Neural cell (in vitro differentiated cells): Measurements from ENCODE around the gene PDCD4.

ENCODE experiments used
- EP300 ChIP-seq: fragments of 450-650 bp; conservative IDR thresholded peaks from 2 replicates; pipeline ENCODE4 v1.6.1; 2014; ENCODE audit warnings: antibody characterized with exemption, mild to moderate bottlenecking, moderate library complexity; ENCODE audit not compliant: poor library complexity, severe bottlenecking
- POLR2AphosphoS5 ChIP-seq: IDR thresholded peaks from 2 replicates; pipeline ENCODE4 v1.6.1; 2012
- TF ChIP-seq, protein P1 (sequence below): fragments of 450-650 bp; IDR thresholded peaks from 2 replicates; pipeline ENCODE4 v1.5.1; 2014; ENCODE audit warnings: antibody characterized with exemption, mild to moderate bottlenecking, moderate library complexity; ENCODE audit not compliant: poor library complexity, severe bottlenecking

DNA sequence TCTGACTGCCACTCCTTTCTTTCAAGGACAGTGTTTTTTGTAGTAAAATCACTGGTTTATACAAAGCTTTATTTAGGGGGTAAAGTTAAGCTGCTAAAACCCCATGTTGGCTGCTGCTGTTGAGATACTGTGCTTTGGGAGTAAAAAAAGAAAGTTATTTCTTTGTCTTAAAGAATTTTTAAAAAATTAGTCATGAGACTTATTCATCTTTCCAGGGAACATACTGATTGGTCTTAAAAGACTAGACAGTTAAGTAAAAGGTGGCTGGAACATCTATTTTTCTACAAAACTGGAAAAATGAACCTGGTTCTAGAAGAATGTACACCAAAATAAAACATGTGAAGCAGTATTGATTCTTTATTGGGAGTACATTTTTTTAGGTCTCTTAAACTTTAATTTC, 26.7 kb downstream of the PDCD4 start:
- TF ChIP-seq, protein P1, sequence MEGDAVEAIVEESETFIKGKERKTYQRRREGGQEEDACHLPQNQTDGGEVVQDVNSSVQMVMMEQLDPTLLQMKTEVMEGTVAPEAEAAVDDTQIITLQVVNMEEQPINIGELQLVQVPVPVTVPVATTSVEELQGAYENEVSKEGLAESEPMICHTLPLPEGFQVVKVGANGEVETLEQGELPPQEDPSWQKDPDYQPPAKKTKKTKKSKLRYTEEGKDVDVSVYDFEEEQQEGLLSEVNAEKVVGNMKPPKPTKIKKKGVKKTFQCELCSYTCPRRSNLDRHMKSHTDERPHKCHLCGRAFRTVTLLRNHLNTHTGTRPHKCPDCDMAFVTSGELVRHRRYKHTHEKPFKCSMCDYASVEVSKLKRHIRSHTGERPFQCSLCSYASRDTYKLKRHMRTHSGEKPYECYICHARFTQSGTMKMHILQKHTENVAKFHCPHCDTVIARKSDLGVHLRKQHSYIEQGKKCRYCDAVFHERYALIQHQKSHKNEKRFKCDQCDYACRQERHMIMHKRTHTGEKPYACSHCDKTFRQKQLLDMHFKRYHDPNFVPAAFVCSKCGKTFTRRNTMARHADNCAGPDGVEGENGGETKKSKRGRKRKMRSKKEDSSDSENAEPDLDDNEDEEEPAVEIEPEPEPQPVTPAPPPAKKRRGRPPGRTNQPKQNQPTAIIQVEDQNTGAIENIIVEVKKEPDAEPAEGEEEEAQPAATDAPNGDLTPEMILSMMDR = no peak
- TF ChIP-seq POLR2AphosphoS5 (no peak), EP300 (no peak)
